SK-N-SH treated with all-trans-retinoic acid at 6 μM for 48 hours (cell line): ENCODE results near the gene NPAS3.

ENCODE experiments used
- ATAC-seq: fragments of 200-7000 bp; cut with Tn5 transposase; 3 replicates; pipeline ENCODE4 v1.9.1; 2020; ENCODE audit warnings: mild to moderate bottlenecking, moderate library complexity
- ARNTL ChIP-seq: fragments of 450-650 bp; formaldehyde crosslinking; IDR thresholded peaks from 2 replicates; pipeline ENCODE4 v1.5.0; 2020; ENCODE audit warnings: low read depth, mild to moderate bottlenecking, moderate library complexity, borderline replicate concordance
- BACH2 ChIP-seq: fragments of 250-450 bp; sonication (Bioruptor Pico); IDR thresholded peaks from 2 replicates; pipeline ENCODE4 v1.9.0; 2021; ENCODE audit warnings: mild to moderate bottlenecking, borderline replicate concordance
- ESRRG ChIP-seq: fragments of 250-450 bp; sonication (Bioruptor Pico); IDR thresholded peaks from 2 replicates; pipeline ENCODE4 v1.6.1; 2021; ENCODE audit warnings: mild to moderate bottlenecking
- GLIS3 ChIP-seq: fragments of 250-450 bp; sonication (Bioruptor Pico); IDR thresholded peaks from 2 replicates; pipeline ENCODE4 v1.5.0; 2020; ENCODE audit warnings: mild to moderate bottlenecking, moderate library complexity
- ISL1 ChIP-seq: fragments of 250-450 bp; sonication (Bioruptor Pico); IDR thresholded peaks from 2 replicates; pipeline ENCODE4 v2.1.2; 2022; ENCODE audit warnings: mild to moderate bottlenecking, moderate library complexity
- OSR1 ChIP-seq: fragments of 250-450 bp; sonication (Bioruptor Pico); IDR thresholded peaks from 2 replicates; pipeline ENCODE4 v1.8.0; 2022; ENCODE audit warnings: moderate library complexity, mild to moderate bottlenecking, inconsistent platforms
- PATZ1 ChIP-seq: fragments of 250-450 bp; sonication (Bioruptor Pico); IDR thresholded peaks from 2 replicates; pipeline ENCODE4 v1.8.0; 2020; ENCODE audit warnings: mild to moderate bottlenecking, moderate library complexity, borderline replicate concordance
- PPARA ChIP-seq: fragments of 250-450 bp; sonication (Bioruptor Pico); IDR thresholded peaks from 2 replicates; pipeline ENCODE4 v1.5.0; 2020; ENCODE audit warnings: mild to moderate bottlenecking, borderline replicate concordance
- RARB ChIP-seq: fragments of 250-450 bp; sonication (Bioruptor Pico); IDR thresholded peaks from 2 replicates; pipeline ENCODE4 v1.8.0; 2021; ENCODE audit warnings: mild to moderate bottlenecking, moderate library complexity
- SNAI2 ChIP-seq: fragments of 250-450 bp; sonication (Bioruptor Pico); IDR thresholded peaks from 2 replicates; pipeline ENCODE4 v1.5.0; 2020; ENCODE audit warnings: mild to moderate bottlenecking, moderate library complexity
- TCF4 ChIP-seq: fragments of 250-450 bp; sonication (Bioruptor Pico); IDR thresholded peaks from 2 replicates; pipeline ENCODE4 v1.8.0; 2021; ENCODE audit warnings: mild to moderate bottlenecking, moderate library complexity, borderline replicate concordance
- TSHZ2 ChIP-seq: fragments of 250-450 bp; sonication (Bioruptor Pico); IDR thresholded peaks from 2 replicates; pipeline ENCODE4 v1.5.0; 2020; ENCODE audit warnings: mild to moderate bottlenecking, moderate library complexity
- ZFP3 ChIP-seq: fragments of 250-450 bp; sonication (Bioruptor Pico); IDR thresholded peaks from 2 replicates; pipeline ENCODE4 v1.5.0; 2020; ENCODE audit warnings: mild to moderate bottlenecking, moderate library complexity
- ZFP30 ChIP-seq: fragments of 450-650 bp; formaldehyde crosslinking; IDR thresholded peaks from 2 replicates; pipeline ENCODE4 v1.5.0; 2022; ENCODE audit warnings: mild to moderate bottlenecking, moderate library complexity
- ZNF565 ChIP-seq: fragments of 450-650 bp; formaldehyde crosslinking; conservative IDR thresholded peaks from 2 replicates; pipeline ENCODE4 v1.5.0; 2020; ENCODE audit warnings: low read depth, mild to moderate bottlenecking, moderate library complexity
- ZNF70 ChIP-seq: fragments of 450-650 bp; formaldehyde crosslinking; IDR thresholded peaks from 2 replicates; pipeline ENCODE4 v1.5.0; 2020; ENCODE audit warnings: mild to moderate bottlenecking, moderate library complexity
- ZNF8 ChIP-seq: fragments of 450-650 bp; formaldehyde crosslinking; IDR thresholded peaks from 2 replicates; pipeline ENCODE4 v1.5.0; 2020; ENCODE audit warnings: mild to moderate bottlenecking, moderate library complexity
- TF ChIP-seq, protein P1 (sequence below): fragments of 250-450 bp; sonication (Bioruptor Pico); IDR thresholded peaks from 2 replicates; pipeline ENCODE4 v1.5.1; 2020; ENCODE audit warnings: low read depth, mild to moderate bottlenecking, moderate library complexity
- TF ChIP-seq, protein P2 (sequence below): fragments of 250-450 bp; sonication (Bioruptor Pico); IDR thresholded peaks from 2 replicates; pipeline ENCODE4 v1.5.1; 2021; ENCODE audit warnings: mild to moderate bottlenecking, moderate library complexity
- TF ChIP-seq, protein P3 (sequence below): fragments of 250-450 bp; sonication (Bioruptor Pico); IDR thresholded peaks from 2 replicates; pipeline ENCODE4 v1.8.0; 2021; ENCODE audit warnings: low read depth, mild to moderate bottlenecking, moderate library complexity, borderline replicate concordance

Gene NPAS3

DNA sequence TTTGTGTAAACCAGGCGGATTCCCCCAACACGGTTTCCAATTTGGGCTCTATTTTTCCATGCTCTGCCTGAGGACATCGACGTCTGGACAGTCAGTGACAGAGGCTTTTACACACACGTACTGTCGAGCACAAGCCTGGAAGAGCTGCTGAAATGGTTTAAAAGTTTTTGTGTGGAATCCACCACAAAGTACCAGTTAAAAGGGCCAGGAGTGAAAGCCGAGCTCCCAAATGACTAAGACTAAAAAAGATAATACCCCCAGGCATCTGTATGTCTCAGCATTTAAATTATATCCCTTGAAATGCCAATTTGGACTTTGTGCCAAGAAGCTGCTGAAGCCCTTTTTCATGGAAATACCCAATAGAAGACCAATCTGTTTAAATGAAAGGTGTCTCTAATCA, 839.0 kb downstream of the NPAS3 start:
- no peak for TF ChIP-seq ARNTL
- peak; percentile 62 for ATAC-seq

DNA sequence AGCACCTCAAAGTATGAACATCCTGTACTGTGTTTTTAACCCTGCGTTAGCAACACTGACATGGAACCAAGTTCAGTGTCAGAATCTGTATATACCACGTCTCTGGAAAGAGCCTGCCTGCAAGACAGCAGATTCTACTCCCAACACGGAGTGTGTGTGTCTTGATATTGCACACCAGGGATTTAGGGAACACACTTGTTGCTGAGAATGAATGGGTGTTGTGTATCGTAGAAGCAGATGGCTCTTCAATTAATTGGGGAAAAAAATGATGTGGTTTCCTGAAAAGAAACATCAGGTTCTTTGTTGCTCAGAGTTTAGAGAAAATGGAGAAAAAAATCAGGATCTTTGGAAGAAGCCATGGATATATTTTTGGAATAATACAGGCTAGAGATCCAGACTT, 841.4 kb downstream of the NPAS3 start:
- no peak for TF ChIP-seq BACH2
- TF ChIP-seq, protein P1, sequence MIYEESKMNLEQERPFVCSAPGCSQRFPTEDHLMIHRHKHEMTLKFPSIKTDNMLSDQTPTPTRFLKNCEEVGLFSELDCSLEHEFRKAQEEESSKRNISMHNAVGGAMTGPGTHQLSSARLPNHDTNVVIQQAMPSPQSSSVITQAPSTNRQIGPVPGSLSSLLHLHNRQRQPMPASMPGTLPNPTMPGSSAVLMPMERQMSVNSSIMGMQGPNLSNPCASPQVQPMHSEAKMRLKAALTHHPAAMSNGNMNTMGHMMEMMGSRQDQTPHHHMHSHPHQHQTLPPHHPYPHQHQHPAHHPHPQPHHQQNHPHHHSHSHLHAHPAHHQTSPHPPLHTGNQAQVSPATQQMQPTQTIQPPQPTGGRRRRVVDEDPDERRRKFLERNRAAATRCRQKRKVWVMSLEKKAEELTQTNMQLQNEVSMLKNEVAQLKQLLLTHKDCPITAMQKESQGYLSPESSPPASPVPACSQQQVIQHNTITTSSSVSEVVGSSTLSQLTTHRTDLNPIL (CRISPR knock-in tag), result no peak
- TF ChIP-seq, protein P2, sequence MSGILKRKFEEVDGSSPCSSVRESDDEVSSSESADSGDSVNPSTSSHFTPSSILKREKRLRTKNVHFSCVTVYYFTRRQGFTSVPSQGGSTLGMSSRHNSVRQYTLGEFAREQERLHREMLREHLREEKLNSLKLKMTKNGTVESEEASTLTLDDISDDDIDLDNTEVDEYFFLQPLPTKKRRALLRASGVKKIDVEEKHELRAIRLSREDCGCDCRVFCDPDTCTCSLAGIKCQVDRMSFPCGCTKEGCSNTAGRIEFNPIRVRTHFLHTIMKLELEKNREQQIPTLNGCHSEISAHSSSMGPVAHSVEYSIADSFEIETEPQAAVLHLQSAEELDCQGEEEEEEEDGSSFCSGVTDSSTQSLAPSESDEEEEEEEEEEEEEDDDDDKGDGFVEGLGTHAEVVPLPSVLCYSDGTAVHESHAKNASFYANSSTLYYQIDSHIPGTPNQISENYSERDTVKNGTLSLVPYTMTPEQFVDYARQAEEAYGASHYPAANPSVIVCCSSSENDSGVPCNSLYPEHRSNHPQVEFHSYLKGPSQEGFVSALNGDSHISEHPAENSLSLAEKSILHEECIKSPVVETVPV (CRISPR knock-in tag), result no peak
- TF ChIP-seq RARB (CRISPR knock-in tag), result no peak
- no peak for TF ChIP-seq PATZ1 (CRISPR knock-in tag)
- TF ChIP-seq, protein P3, sequence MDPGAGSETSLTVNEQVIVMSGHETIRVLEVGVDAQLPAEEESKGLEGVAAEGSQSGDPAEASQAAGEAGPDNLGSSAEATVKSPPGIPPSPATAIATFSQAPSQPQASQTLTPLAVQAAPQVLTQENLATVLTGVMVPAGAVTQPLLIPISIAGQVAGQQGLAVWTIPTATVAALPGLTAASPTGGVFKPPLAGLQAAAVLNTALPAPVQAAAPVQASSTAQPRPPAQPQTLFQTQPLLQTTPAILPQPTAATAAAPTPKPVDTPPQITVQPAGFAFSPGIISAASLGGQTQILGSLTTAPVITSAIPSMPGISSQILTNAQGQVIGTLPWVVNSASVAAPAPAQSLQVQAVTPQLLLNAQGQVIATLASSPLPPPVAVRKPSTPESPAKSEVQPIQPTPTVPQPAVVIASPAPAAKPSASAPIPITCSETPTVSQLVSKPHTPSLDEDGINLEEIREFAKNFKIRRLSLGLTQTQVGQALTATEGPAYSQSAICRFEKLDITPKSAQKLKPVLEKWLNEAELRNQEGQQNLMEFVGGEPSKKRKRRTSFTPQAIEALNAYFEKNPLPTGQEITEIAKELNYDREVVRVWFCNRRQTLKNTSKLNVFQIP (CRISPR knock-in tag), result no peak
- no peak for TF ChIP-seq GLIS3 (CRISPR knock-in tag)
- no peak for TF ChIP-seq TSHZ2 (CRISPR knock-in tag)
- no peak for ATAC-seq

GRCh38 chr14:33781236-33781635, 842.6 kb downstream of the NPAS3 start:
- ATAC-seq, result no peak
- TF ChIP-seq ISL1 (CRISPR knock-in tag) (no peak), ZNF8 (CRISPR knock-in tag) (no peak), PPARA (no peak), RARB (CRISPR knock-in tag) (no peak), GLIS3 (CRISPR knock-in tag) (no peak), ARNTL (no peak), TCF4 (no peak), SNAI2 (CRISPR knock-in tag) (no peak), ESRRG (CRISPR knock-in tag) (no peak), ZNF70 (no peak), ZFP3 (CRISPR knock-in tag) (no peak)

GRCh38 chr14:33782923-33783322, 844.2 kb downstream of the NPAS3 start:
- TF ChIP-seq ARNTL, result no peak
- no peak for TF ChIP-seq ESRRG (CRISPR knock-in tag)
- TF ChIP-seq BACH2, result no peak
- TF ChIP-seq ZNF8 (CRISPR knock-in tag), result no peak
- TF ChIP-seq, protein P3 (CRISPR knock-in tag), result no peak
- TF ChIP-seq RARB (CRISPR knock-in tag), result no peak
- TF ChIP-seq ZNF70, result no peak
- TF ChIP-seq PPARA, result no peak
- no peak for TF ChIP-seq ISL1 (CRISPR knock-in tag)
- TF ChIP-seq ZFP30 (CRISPR knock-in tag), result no peak
- TF ChIP-seq OSR1, result no peak
- TF ChIP-seq, protein P2 (CRISPR knock-in tag), result no peak
- no peak for TF ChIP-seq ZFP3 (CRISPR knock-in tag)
- TF ChIP-seq, protein P1 (CRISPR knock-in tag), result no peak
- TF ChIP-seq ZNF565 (CRISPR knock-in tag), result no peak
- TF ChIP-seq TCF4, result no peak
- TF ChIP-seq SNAI2 (CRISPR knock-in tag), result no peak
- no peak for ATAC-seq
